ENCODE results near the gene BICC1. TPM values are rescaled to one million over a fixed set of nuclear protein-coding genes. Genes with fewer than 3 reads are reported as not detected.

Gene BICC1
- total RNA-seq, 1 experiment from 2014 or later: 0.57 TPM

- TF ChIP-seq, protein P1, sequence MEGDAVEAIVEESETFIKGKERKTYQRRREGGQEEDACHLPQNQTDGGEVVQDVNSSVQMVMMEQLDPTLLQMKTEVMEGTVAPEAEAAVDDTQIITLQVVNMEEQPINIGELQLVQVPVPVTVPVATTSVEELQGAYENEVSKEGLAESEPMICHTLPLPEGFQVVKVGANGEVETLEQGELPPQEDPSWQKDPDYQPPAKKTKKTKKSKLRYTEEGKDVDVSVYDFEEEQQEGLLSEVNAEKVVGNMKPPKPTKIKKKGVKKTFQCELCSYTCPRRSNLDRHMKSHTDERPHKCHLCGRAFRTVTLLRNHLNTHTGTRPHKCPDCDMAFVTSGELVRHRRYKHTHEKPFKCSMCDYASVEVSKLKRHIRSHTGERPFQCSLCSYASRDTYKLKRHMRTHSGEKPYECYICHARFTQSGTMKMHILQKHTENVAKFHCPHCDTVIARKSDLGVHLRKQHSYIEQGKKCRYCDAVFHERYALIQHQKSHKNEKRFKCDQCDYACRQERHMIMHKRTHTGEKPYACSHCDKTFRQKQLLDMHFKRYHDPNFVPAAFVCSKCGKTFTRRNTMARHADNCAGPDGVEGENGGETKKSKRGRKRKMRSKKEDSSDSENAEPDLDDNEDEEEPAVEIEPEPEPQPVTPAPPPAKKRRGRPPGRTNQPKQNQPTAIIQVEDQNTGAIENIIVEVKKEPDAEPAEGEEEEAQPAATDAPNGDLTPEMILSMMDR (conservative IDR thresholded peaks at IDR 0.05): no peak
These were observed 267.8 kb downstream of the BICC1 start for GRCh38 chr10:58780476-58780875.

More at GRCh38 chr10:58780476-58780875, 267.8 kb downstream of the BICC1 start:
- Histone ChIP-seq H4K5ac (ENCODE audit: insufficient read length, low read depth, low read length) (no peak overlapping the region), H3K23ac (ENCODE audit: insufficient read length, low read depth, low read length) (no peak overlapping the region), H3K79me1 (ENCODE audit: insufficient read depth, low read depth, low read length, poor library complexity, severe bottlenecking) (no peaks in the 10 kb centered on the region), H3K79me2 (ENCODE audit: insufficient read depth, low read length) (no peaks in the 10 kb centered on the region), H3K18ac (ENCODE audit: insufficient read length, low read depth, low read length) (no peak overlapping the region), H2BK20ac (ENCODE audit: low read depth, low read length, poor library complexity, severe bottlenecking) (no peak overlapping the region), H3K27me3 (ENCODE audit: insufficient read depth, low read length) (no peaks in the 10 kb centered on the region), H2BK5ac (ENCODE audit: insufficient read length, low read length) (no peak overlapping the region), H4K91ac (ENCODE audit: insufficient read length, low read depth, low read length) (no peak overlapping the region), H3K23me2 (ENCODE audit: insufficient read length, low read depth, low read length, poor library complexity, severe bottlenecking) (no peaks in the 10 kb centered on the region), H2AFZ (ENCODE audit: low read length) (no peak overlapping the region), H3K4me1 (ENCODE audit: insufficient read depth, low read length) (no peaks in the 10 kb centered on the region), H4K8ac (replicated peaks; ENCODE audit: insufficient read length, low read depth, low read length) (no peak overlapping the region), H2BK15ac (ENCODE audit: low read depth, low read length) (no peak overlapping the region), H2BK12ac (ENCODE audit: insufficient read length, low read depth, low read length) (no peak overlapping the region), H2BK120ac (ENCODE audit: low read depth, low read length, poor library complexity, severe bottlenecking) (no peak overlapping the region), H3K9me3 (ENCODE audit: control insufficient read depth, low read depth, low read length) (no peaks in the 10 kb centered on the region), H3T11ph (ENCODE audit: low read length) (no peak overlapping the region), H3K14ac (ENCODE audit: insufficient read depth, low read length) (no peak overlapping the region), H4K20me1 (ENCODE audit: control insufficient read depth, insufficient read depth, insufficient read length) (no peaks in the 10 kb centered on the region), H3K9ac (ENCODE audit: extremely low read depth, insufficient read length, low read length) (no peak overlapping the region), H3K4me2 (ENCODE audit: insufficient read depth, insufficient read length, low read length) (no peak overlapping the region), H3K27ac (ENCODE audit: insufficient read length, low read depth, low read length) (no peak overlapping the region), H2AK5ac (ENCODE audit: insufficient read length, low read length) (no peak overlapping the region), H3K4ac (ENCODE audit: low read depth, low read length) (no peak overlapping the region), H3K56ac (ENCODE audit: insufficient read length, low read depth, low read length) (no peak overlapping the region)
- Mint-ChIP-seq H3K36me3 (ENCODE audit: insufficient read depth in 1 of 3, low read depth in 3 of 3) (no peaks in the 10 kb centered on the region), H3K4me1 (0 out of 4 replicates have a peak, but pooled peaks cover 0 to 3% of the 10 kb centered on the region in 2 experiments), H3K4me3 (no peak overlapping the region), H3K9me3 (no peaks in the 10 kb centered on the region), H3K27me3 (ENCODE audit: low read depth) (no peaks in the 10 kb centered on the region), H3K27ac (no peak overlapping the region)
- DNase-seq: no peak

Data from H9 (cell line).